Fibroblast of lung (primary cell): ENCODE results near the gene TTC38. TPM values are rescaled to one million over a fixed set of nuclear protein-coding genes. Genes with fewer than 3 reads are reported as not detected.

Source experiments
- DNase-seq, 2 donors: peaks; one replicate each; pipeline versions ENCODE4 v3.0.0 to v3.0.0-alpha.2; 2010; ENCODE audit warnings: low read depth in 2 of 2
- H2AFZ ChIP-seq: 2 replicates; pipeline ENCODE4 v1.5.1; 2012; ENCODE audit warnings: low read length, control low read depth, inconsistent platforms
- H3K27ac ChIP-seq: 2 replicates; pipeline ENCODE4 v1.5.1; 2011; ENCODE audit warnings: low read length, control low read depth; ENCODE audit not compliant: insufficient read depth
- H3K27me3 ChIP-seq: 2 replicates; pipeline ENCODE4 v1.5.1; 2011; ENCODE audit warnings: mild to moderate bottlenecking, low read length; ENCODE audit not compliant: control insufficient read depth, insufficient read depth
- H3K36me3 ChIP-seq: 2 replicates; pipeline ENCODE4 v1.5.1; 2011; ENCODE audit warnings: low read length; ENCODE audit not compliant: control insufficient read depth, insufficient read depth
- H3K4me1 ChIP-seq: 2 replicates; pipeline ENCODE4 v1.5.1; 2011; ENCODE audit warnings: low read length; ENCODE audit not compliant: control insufficient read depth, insufficient read depth; ENCODE audit errors: extremely low read depth
- H3K4me2 ChIP-seq: 2 replicates; pipeline ENCODE4 v1.5.1; 2011; ENCODE audit warnings: low read length, control low read depth; ENCODE audit not compliant: insufficient read depth; ENCODE audit errors: extremely low read depth
- H3K4me3 ChIP-seq, 4 experiments: fragments of 200-600 bp in 1 of 4; sonication (generic) in 1 of 4; replicated peaks in 1 of 4; 2 replicates each; pipeline ENCODE4 v1.5.1; 2011 to 2016; ENCODE audit warnings: low read length in 4 of 4, low read depth in 3 of 4, mild to moderate bottlenecking in 3 of 4, control low read depth in 2 of 4, inconsistent platforms in 1 of 4, mixed read lengths in 1 of 4; ENCODE audit not compliant: insufficient read depth in 1 of 4; ENCODE audit errors: control extremely low read depth in 1 of 4
- H3K79me2 ChIP-seq: 2 replicates; pipeline ENCODE4 v1.5.1; 2012; ENCODE audit warnings: mild to moderate bottlenecking, low read length, inconsistent platforms; ENCODE audit not compliant: control insufficient read depth, insufficient read depth
- H3K9ac ChIP-seq: 2 replicates; pipeline ENCODE4 v1.5.1; 2011; ENCODE audit warnings: mild to moderate bottlenecking, low read length, control low read depth; ENCODE audit not compliant: insufficient read depth
- H3K9me3 ChIP-seq: 2 replicates; pipeline ENCODE4 v1.5.1; 2012; ENCODE audit warnings: low read depth, low read length; ENCODE audit not compliant: control insufficient read depth, insufficient read depth
- H4K20me1 ChIP-seq: 2 replicates; pipeline ENCODE4 v1.5.1; 2011; ENCODE audit warnings: low read length; ENCODE audit not compliant: control insufficient read depth, insufficient read depth; ENCODE audit errors: extremely low read depth
- EZH2 ChIP-seq: IDR thresholded peaks from 2 replicates; pipeline ENCODE4 v1.5.1; 2012; ENCODE audit warnings: low read length, control low read depth, mild to moderate bottlenecking; ENCODE audit errors: missing control alignments
- polyA plus RNA-seq, 2 donors: library from polyadenylated mRNA; depleted of rRNA in 1 of 2; stranded (reverse) in 1 of 2; unstranded in 1 of 2; fragments of >200 nt; gene quantifications; 2 replicates each; pipeline ENCODE4 v1.2.1, GENCODE V29; 2011 to 2012; ENCODE audit warnings: missing spikeins in 1 of 2
- total RNA-seq: library from RNA; depleted of rRNA; stranded (reverse); fragments of >200 nt; gene quantifications from 2 replicates; pipeline ENCODE4 v1.2.1, GENCODE V29; 2014
- TF ChIP-seq, protein P1 (sequence below), 2 donors: IDR thresholded peaks in 1 of 2; conservative IDR thresholded peaks in 1 of 2; 1 replicate in 1 of 2; 2 replicates in 1 of 2; pipeline ENCODE4 v1.5.1; 2011 to 2012; ENCODE audit warnings: low read length in 2 of 2, control low read depth in 1 of 2, inconsistent platforms in 1 of 2, low read depth in 1 of 2, mild to moderate bottlenecking in 1 of 2

Gene TTC38
- total and polyA plus RNA-seq, 2 donors (not counting 1 experiment from before 2014, with no cell fraction given) = 17.6 to 27.6 TPM

DNA sequence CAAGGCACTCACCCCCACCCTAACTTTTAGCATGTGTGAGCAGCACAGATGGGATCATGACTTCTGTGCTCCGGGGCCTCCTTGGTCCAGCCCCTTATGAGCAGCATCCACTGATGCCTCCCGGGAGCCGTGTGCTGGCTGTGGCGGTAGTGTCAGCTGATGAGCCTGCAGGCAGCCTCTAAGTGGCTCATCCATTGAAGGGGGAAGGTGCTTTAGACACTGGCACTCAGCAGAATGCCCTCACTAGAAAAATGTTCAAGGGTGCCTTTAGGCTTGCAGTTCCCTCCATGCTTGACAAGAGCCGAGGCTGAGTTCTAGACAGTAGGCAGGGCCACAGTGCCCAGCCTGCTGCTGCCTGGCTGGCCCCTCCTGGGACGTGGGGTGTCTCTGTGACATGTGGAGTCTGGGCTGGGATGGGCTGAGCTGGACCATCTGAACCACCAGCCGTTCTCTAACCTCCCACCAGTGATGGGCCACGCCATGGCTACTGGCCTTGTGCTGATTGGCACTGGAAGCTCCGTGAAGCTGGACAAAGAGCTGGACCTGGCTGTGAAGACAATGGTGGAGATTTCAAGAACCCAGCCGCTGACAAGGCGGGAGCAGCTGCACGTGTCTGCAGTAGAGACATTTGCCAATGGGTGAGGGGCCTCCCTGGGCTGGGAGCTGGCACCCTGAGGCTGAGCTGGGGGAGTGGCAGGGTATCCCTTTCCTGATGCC, 5.8 kb downstream of the TTC38 start:
- Histone ChIP-seq H3K9ac (no peak overlapping the region), H4K20me1 (no peaks in the 10 kb centered on the region), H3K4me3 (no peak overlapping the region), H3K79me2 (no peaks in the 10 kb centered on the region), H2AFZ (no peak overlapping the region), H3K27me3 (no peaks in the 10 kb centered on the region), H3K36me3 (peaks cover 21% of the 10 kb centered on the region), H3K9me3 (no peaks in the 10 kb centered on the region), H3K27ac (no peak overlapping the region), H3K4me2 (no peak overlapping the region), H3K4me1 (peaks cover 2% of the 10 kb centered on the region)
- TF ChIP-seq EZH2 = no peak
- TF ChIP-seq, protein P1, sequence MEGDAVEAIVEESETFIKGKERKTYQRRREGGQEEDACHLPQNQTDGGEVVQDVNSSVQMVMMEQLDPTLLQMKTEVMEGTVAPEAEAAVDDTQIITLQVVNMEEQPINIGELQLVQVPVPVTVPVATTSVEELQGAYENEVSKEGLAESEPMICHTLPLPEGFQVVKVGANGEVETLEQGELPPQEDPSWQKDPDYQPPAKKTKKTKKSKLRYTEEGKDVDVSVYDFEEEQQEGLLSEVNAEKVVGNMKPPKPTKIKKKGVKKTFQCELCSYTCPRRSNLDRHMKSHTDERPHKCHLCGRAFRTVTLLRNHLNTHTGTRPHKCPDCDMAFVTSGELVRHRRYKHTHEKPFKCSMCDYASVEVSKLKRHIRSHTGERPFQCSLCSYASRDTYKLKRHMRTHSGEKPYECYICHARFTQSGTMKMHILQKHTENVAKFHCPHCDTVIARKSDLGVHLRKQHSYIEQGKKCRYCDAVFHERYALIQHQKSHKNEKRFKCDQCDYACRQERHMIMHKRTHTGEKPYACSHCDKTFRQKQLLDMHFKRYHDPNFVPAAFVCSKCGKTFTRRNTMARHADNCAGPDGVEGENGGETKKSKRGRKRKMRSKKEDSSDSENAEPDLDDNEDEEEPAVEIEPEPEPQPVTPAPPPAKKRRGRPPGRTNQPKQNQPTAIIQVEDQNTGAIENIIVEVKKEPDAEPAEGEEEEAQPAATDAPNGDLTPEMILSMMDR (conservative IDR thresholded peaks at IDR 0.05 in 1 of 2, IDR thresholded peaks at IDR 0.05 in 1 of 2; ENCODE audit: low read depth in 1 of 2, low read length in 2 of 2) = no peak
- no peak for DNase-seq

DNA sequence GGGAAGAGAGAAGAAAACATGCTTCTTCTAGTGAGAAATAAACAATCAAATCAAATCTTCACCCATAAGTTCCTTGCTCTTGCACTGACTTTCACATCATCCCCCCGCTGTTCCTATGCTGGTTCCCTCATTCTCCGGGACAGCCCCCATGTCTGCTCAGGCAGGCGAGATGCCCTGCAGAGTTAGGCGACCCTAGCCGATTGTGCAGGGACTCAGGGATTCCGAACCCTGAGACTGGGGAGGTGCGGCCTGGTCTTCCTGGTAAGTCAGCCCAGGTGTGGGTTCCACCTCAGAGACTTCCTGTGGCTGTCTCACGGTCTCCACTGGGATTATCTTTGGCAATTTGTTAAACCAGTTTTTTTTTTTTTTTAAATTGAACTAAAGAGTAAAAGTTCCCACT, 6.6 kb downstream of the TTC38 start:
- Histone ChIP-seq H4K20me1 (no peaks in the 10 kb centered on the region), H3K4me1 (no peaks in the 10 kb centered on the region), H3K36me3 (peaks cover 27% of the 10 kb centered on the region), H3K79me2 (no peaks in the 10 kb centered on the region), H3K27ac (no peak overlapping the region), H2AFZ (no peak overlapping the region), H3K4me3 (no peak overlapping the region), H3K4me2 (no peak overlapping the region), H3K9me3 (no peaks in the 10 kb centered on the region), H3K9ac (no peak overlapping the region), H3K27me3 (no peaks in the 10 kb centered on the region)
- TF ChIP-seq, protein P1 (conservative IDR thresholded peaks at IDR 0.05 in 1 of 2, IDR thresholded peaks at IDR 0.05 in 1 of 2; ENCODE audit: low read depth in 1 of 2, low read length in 2 of 2) = no peak
- no peak for TF ChIP-seq EZH2
- no peak for DNase-seq

DNA sequence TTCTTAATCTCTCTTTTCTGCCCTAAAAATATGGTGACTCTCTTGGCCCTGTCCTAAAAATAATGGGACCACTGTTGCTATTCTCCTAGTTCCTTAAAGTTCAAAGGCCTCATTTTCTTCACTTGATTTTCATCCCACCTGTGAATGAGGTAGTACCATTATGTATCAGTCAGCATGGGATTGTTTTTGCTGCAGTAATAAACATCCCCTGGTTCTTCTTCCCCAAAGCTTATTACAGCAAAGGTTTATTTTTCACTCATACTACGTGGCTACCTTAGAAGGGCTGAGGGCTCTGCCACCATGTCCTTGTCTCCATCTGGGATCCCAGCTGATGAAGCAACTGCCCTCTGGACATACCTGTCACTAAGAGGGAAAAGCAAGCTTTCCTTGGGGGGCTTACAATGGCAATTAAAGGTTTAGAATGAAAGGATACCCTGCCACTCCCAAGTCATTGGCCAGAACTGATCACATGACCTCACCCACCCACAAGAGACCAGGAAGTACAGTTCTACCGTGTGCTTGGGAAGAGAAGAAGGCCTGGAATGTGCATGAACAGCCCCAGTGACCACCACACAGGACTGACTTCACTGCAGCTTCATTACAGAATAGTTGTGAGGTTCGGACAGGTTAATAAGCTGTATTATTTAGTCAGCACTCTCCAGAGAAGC, 7.8 kb downstream of the TTC38 start:
- Histone ChIP-seq H3K4me3 (no peak overlapping the region), H3K4me2 (no peak overlapping the region), H3K4me1 (no peaks in the 10 kb centered on the region), H3K9ac (no peak overlapping the region), H2AFZ (no peak overlapping the region), H3K27ac (no peak overlapping the region), H3K36me3 (peaks cover 32% of the 10 kb centered on the region), H4K20me1 (no peaks in the 10 kb centered on the region), H3K27me3 (no peaks in the 10 kb centered on the region), H3K79me2 (no peaks in the 10 kb centered on the region), H3K9me3 (no peaks in the 10 kb centered on the region)
- DNase-seq = no peak
- TF ChIP-seq EZH2 = no peak
- TF ChIP-seq, protein P1 (conservative IDR thresholded peaks at IDR 0.05 in 1 of 2, IDR thresholded peaks at IDR 0.05 in 1 of 2; ENCODE audit: low read depth in 1 of 2, low read length in 2 of 2) = no peak
